NCI-H2227 (cell line): Measurements from ENCODE around the gene MTA1.

Source experiments
- DNase-seq: peaks from one replicate; lab custom pipeline; 2025; ENCODE audit not compliant: unreplicated experiment; lab: John Stamatoyannopoulos, UW

Gene MTA1

GRCh38 chr14:105519946-105520698 lies 100.5 kb downstream of the MTA1 start:
- no peak for DNase-seq
